ENCODE measurements around the gene FCAMR.

The FCAMR gene

GRCh38 chr1:206992790-206993189, 22.5 kb upstream of the FCAMR start:
- no peak for DNase-seq

GRCh38 chr1:206987873-206988272, 17.6 kb upstream of the FCAMR start:
- DNase-seq, result no peak

GRCh38 chr1:206986885-206987284, 16.6 kb upstream of the FCAMR start:
- no peak for DNase-seq

- DNase-seq, result no peak
Observed at GRCh38 chr1:206986402-206986801, 16.1 kb upstream of the FCAMR start.

GRCh38 chr1:206985162-206985749, 15.0 kb upstream of the FCAMR start:
- no peak for DNase-seq

- DNase-seq, result peak; percentile 82
Observed at GRCh38 chr1:206982216-206982615, 12.0 kb upstream of the FCAMR start.

GRCh38 chr1:206979379-206980043, 9.3 kb upstream of the FCAMR start:
- peak; percentile 60 for DNase-seq

- DNase-seq, result no peak
Observed at GRCh38 chr1:206978259-206978658, 8.0 kb upstream of the FCAMR start.

- DNase-seq, result no peak
Observed at GRCh38 chr1:206975306-206975705, 5.0 kb upstream of the FCAMR start.

- no peak for DNase-seq
Observed at GRCh38 chr1:206974140-206974539, 3.9 kb upstream of the FCAMR start.

GRCh38 chr1:206972728-206973127, 2.5 kb upstream of the FCAMR start:
- DNase-seq, result no peak

- DNase-seq, result peak; percentile 89
Observed at GRCh38 chr1:206971029-206971655, 882 bp upstream of the FCAMR start.

- DNase-seq, result peak; percentile 81
Observed at GRCh38 chr1:206969090-206969489, 1.2 kb downstream of the FCAMR start.

GRCh38 chr1:206967096-206967849, 3.0 kb downstream of the FCAMR start:
- DNase-seq, result peak; percentile 90

GRCh38 chr1:206965781-206966180, 4.5 kb downstream of the FCAMR start:
- DNase-seq, result no peak

- no peak for DNase-seq
Observed at GRCh38 chr1:206963740-206964139, 6.5 kb downstream of the FCAMR start.

- DNase-seq, result peak; percentile 32
Observed at GRCh38 chr1:206963119-206963712, 7.0 kb downstream of the FCAMR start.

- DNase-seq, result peak; percentile 49
Observed at GRCh38 chr1:206962272-206962671, 8.0 kb downstream of the FCAMR start.

- no peak for DNase-seq
Observed at GRCh38 chr1:206961668-206962067, 8.6 kb downstream of the FCAMR start.

GRCh38 chr1:206960676-206961386, 9.4 kb downstream of the FCAMR start:
- DNase-seq, result no peak

- no peak for DNase-seq
Observed at GRCh38 chr1:206958144-206958543, 12.1 kb downstream of the FCAMR start.

GRCh38 chr1:206957639-206958038, 12.6 kb downstream of the FCAMR start:
- no peak for DNase-seq

Measured in suppressor macrophage treated with lipopolysaccharide for 4 hours (primary cell).